GM19455 (cell line): Measurements from ENCODE around the gene VSTM2L.

Experiments used
- ATAC-seq: cut with Tn5 transposase; IDR thresholded peaks from one replicate; pipeline ENCODE4 v1.9.1; 2021; ENCODE audit not compliant: unreplicated experiment

The VSTM2L gene

DNA sequence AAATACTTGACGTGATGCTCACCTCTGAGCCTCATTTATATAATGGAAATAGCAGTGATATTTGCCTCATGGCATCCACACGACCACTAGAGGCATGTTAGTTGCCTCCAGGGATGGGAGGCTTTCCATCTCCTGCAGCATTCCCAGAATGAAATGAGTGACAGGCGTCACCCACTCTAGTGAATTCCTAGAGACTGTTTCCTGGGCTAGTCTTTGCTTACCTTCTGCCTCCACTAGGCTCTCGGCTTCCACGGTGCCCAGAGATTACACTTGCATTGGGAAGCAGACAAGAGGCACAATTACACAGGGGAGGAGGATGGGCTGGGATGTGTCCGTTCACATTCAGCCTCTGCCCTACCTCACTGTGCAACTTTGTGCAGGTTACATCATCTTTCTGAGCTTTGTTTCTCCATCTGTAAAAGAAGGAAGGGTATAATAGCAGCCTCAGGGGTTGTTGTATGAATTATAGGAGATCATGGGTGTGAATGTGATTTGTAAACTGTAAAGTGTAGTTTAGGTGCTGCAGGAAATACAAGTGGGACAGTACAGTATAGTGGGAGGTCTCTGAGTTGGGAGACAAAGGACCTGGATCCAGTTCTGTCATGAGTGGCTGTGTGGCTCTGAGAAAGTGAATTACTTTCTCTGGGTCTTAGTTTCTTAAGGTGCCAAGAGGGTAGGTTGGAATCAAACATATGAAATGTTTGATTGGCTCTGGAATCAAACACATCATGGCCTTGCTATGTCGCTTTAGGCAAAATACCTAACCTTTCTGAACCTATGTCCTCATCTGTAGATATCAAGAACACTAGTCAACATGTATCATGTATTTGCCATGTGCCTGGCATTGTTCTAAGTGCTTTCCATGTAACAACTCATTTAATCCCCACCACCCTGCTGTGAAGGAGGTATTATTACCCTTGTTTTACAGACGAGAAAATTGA is 3.6 kb upstream of the VSTM2L start:
- ATAC-seq, result no peak

- no peak for ATAC-seq
Measured at GRCh38 chr20:37901240-37901639, 1.7 kb upstream of the VSTM2L start.

DNA sequence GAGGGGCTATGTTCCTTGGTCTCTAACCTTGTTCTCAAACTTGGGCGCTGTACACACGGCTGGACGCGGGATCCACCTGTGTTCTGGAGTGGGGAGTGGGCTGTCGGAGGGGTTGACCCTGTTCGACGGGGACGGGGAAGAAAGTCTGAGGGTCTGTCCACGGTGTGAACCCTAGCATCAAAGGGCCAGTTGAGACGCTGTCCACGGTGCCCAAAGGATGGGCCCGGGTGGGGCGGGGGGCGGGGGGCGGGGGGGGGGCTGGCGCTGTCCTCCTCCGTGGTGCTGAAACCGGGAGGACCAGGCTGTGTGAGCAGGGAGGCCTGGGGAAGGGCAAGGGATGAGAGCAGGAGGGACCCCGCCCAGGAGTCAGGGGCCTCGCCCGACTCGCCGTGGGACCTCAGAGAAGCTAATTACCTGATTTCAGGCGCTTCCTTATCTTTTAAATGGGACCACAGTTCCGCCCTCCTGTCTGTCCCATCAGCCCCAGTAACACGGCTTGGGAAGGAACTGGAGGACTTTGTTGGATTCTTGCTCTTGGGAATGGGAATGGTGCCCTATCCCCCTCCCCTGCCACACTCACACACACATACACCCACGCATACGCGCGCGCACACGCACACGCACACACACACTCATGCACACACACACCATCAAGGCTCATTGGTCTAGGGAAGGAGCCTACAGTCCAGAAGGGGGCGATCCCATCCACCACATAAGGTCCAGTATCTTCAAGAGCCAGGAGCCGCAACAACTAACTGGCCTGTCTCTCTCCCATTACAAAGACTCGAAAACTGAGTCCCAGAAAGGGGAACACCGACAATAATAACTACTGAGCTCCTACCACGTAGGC is 1.0 kb upstream of the VSTM2L start:
- no peak for ATAC-seq

DNA sequence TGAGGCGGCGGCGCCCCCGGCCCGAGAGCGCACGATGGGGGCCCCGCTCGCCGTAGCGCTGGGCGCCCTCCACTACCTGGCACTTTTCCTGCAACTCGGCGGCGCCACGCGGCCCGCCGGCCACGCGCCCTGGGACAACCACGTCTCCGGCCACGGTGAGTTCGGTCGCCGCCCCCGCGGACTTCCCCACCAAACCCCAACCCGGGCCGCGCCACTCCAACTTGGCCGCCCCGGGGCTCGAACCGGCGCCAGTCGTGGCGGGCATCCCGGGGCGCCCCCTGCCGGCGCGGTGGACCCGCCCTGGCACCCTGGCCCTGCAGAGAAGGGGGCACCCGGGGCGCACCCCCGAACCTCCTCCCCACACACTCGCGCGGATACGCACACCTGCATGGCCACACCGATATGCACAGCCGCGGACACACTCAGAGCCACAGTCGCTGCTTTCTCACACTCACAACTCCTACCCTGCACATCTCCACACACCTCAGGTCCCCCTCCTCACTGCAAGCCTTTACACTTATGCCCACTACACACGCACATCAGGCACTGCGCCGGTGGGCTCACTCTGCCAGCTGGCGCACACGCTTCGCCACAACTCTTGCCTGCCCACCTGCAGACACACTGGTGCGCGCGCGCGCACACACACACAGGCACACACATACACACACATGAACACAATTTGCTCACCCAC is 535 bp downstream of the VSTM2L start:
- no peak for ATAC-seq

DNA sequence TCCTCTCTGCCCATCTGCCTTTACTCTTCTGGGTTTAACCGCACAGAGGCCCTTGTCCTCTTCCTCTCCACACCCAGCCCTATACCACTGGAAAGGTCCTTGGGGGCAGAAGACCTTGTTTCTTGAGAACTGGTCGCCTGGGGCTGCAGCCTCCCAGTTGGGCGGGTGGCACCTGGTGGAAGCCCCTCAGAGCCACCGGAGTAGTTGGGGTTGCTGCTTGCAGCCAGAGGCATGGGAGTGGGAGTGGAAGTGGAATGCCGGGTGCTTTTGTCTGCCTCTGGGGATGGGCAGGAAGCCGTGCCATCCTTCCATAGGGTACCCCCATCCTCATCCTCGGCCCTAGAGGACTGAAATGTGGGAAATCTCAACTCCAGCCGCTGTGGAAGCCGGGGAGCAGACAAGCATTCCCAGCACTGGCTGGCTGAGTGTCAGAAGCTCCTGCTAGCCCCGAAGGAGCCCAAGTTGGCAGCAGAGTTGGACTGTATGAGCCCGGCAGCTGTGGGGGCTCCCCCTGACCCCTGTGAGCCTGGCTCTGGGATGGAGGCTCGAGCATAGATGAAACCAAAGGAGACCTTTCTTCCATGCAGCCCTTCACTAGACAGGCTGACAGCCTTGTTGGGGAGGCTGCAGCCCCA is 1.2 kb downstream of the VSTM2L start:
- ATAC-seq, result no peak

DNA sequence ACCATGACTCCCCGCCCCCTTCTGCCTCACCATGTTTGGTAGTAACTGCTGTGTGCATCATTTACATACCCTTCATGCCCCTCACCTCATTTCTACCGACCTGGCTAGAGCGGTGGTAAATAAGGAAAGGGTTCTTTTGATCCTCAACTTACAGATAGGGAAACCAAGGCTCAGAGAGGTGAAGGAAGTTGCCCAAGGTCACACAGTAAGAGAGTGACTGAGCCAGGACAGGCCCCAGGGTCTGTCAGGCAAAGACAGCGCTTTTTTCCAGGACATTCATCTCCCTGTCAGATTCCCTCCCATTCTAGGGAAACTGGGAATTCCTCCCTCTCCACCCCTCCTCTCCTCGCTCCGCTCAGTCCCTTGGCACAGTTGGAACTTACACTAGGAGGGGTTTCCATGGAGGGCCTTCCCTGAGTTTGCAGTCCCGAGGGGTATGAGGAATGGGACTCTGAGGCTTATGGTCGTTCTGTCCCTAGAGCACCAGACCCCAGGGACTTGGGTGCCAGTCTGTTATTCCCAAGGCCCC is 2.0 kb downstream of the VSTM2L start:
- no peak for ATAC-seq

DNA sequence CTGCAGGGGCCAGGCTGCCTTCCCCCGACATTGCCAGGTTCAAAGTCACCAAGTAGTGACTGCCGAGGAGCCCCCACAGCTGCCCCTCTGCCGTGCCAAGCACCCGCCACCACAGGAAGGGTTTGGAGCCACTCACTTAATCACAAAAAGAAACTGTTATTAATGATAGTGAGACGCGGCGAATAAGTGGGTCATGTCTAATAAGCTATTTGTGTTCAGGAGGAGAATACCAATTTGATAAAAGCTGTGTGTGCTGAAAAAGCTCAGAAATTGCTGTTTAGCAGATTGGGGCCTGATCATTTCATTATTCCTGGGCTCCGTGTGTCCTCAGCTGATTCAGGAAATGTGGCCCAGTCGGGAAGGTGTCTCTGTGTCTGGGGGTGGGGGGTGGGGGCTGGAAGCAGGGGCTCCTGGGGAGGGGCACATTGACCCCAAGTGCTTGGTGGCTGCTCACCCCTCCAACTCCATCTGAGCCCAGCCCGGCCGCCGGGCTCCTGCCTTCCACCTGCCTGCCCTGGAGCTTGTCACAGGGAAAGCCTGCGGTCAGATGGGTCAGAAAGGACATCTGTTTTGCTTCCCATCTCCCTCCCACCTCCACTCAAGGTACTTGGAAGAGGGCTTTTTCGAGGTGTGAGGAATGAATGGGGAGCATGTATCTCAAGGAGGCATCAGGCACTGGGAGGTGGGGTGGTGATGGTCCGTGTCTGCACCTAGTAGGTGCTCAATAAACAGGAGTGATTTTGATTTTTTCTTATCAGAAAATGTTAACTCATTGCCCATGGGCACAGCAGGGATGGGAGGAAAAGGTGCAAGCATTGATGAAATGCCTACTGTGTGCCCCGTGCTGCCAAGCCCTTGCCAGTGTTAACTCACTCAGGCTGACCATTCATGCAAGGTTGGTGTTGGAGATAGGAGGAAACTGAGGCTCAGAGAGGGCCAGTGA is 3.0 kb downstream of the VSTM2L start:
- ATAC-seq, result no peak

DNA sequence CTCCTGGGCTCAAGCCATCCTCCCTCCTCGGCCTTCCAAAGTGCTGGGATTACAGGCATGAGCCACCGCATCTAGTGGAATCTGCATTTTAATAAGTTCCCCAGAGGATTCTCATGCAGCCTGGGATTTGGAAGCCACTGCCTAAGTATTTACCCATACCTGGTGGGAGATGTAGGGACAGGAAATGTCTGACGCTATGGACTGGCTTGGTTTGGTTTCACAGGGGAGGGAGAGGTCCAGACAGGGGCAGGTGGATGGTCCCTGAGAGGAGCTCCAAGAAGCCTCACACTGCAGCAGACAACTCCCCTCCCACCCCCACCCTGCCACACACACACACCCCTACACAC is 4.4 kb downstream of the VSTM2L start:
- no peak for ATAC-seq

DNA sequence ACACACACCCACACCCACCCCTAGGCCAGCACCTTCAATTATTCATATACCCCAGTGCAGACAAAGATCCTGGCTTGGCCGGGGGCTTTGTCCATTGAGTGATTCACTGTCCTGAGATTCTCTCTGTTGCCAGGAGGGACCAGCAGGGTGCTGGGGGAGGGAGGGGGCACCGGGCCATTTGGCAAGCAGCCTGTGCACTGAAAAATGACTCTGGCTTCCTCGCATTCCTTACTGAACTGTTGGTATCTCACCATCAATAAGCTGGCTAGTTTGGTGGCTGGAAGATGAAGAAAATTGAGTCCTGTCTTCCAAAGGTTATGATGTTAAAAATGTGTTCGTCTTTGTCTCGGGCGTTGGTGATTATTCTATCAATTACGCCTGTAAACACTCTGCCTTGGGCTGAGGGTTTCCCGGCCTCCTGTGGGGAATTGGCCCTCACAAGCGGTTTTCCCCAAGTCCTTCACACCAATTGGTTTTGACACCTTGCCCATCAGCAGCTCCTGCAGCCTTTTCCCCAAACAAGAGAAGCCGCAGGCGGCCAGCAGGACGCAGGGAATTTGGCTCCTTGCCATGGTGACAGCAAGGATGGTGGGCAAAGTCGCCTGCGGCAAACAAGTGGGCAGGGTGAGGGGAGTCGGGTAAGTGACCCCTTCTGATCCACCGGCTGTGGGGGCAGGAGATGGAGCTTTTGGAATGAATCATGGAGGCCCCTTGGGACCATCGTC is 4.9 kb downstream of the VSTM2L start:
- no peak for ATAC-seq

DNA sequence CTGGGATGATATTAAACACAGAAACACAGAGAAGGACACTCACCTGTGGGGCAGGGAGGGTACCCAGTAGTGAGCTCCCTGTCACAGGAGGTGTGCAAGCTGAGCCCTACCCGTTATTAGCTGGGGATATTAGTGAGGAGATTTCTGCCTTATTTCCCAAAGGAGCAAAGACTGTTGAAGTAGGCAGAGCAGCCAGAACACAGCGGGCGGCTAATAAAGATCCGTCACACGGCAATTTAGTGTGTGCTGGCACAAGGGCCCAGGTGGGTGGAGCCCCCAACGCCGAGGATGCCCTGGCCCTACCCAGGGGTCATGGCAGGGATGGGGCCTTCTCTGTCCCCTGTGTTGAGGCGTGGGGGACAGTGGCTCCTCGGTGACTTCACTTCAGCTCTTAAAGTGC is 8.3 kb downstream of the VSTM2L start:
- ATAC-seq, result no peak

DNA sequence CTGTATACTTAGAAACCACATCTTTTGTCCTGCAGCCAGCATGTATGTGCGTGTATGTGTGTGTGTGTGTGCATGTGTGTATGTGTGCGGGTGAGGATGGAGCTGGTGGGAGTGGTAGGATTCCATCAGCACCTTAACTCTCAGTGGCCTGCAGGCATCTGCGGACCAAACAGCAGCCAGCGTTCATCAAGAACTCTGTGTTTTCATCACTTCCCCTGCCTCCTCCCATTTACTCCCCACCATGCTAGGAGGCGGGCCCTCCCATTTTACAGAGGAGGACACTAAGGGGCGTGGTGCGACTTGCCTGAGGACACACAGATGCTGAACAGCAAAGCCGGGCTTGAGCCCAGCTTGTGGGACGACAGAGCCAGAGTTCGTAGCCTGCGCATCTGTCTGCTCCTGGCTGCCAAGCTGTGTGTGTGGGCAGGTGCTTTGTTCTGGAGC is 8.9 kb downstream of the VSTM2L start:
- no peak for ATAC-seq

- no peak for ATAC-seq
Measured at GRCh38 chr20:37912874-37913273, 9.9 kb downstream of the VSTM2L start.

DNA sequence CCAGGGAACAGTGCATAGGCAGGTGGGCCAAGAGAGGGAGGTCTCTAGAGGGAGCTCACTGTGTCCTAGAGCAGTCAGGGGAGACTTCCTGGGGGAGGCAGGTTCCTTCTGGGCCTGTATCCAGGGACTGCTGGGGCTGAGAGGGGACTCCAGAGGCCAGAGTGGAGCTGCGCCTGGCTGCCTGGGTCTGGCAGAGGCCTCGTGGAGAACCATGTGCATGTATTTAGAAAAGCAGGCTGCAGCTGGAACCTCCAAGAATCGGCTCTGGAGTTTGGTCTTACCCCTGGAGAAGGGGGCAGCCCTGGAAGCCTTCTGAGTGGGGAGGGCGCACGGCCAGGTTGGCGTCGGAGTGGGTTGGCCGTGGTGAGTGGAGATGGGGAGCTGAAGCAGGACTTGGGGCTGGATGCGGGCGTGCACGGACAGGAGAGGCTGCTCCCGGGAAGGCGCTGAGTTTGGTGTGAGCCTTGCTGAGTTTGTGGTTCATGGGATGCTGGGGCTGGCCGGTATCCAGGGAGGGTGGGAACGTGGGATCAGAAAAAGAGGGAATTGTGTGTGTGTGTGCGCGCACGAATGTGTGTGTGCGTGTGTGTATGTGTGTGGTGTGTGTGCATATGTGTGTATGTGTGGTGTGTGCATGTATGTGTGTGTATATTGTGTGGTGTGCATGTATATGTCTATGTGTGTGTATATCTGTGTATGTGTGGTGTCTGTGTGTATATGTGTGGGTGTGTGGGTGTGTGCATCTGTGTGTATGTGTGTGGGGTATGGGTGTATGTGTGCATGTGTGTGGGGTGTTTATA is 10.8 kb downstream of the VSTM2L start:
- no peak for ATAC-seq

- no peak for ATAC-seq
Measured at GRCh38 chr20:37914367-37914671, 11.4 kb downstream of the VSTM2L start.

GRCh38 chr20:37914672-37915433 is 11.9 kb downstream of the VSTM2L start:
- no peak for ATAC-seq

DNA sequence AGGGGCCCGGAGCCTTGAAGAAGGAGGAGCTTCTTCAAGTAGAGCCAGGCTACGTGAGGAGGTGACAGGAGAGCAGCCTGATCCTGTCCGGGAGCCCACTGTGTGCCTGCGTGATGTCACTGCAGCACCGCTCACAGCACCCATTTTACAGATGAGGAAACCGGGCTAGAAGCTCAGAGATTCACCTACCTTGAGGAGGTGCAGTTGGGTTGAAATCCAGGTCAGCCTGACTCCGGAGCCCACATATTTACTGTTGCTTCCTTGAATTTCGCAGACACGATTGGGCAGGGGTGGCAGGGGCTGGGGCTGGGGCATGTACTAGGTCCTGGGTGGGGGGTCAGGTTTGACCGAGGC is 12.5 kb downstream of the VSTM2L start:
- no peak for ATAC-seq

- ATAC-seq, result no peak
Measured at GRCh38 chr20:37915800-37916570, 13.1 kb downstream of the VSTM2L start.
